Measurements from ENCODE around the gene NPAS2.

- TF ChIP-seq, protein P1, sequence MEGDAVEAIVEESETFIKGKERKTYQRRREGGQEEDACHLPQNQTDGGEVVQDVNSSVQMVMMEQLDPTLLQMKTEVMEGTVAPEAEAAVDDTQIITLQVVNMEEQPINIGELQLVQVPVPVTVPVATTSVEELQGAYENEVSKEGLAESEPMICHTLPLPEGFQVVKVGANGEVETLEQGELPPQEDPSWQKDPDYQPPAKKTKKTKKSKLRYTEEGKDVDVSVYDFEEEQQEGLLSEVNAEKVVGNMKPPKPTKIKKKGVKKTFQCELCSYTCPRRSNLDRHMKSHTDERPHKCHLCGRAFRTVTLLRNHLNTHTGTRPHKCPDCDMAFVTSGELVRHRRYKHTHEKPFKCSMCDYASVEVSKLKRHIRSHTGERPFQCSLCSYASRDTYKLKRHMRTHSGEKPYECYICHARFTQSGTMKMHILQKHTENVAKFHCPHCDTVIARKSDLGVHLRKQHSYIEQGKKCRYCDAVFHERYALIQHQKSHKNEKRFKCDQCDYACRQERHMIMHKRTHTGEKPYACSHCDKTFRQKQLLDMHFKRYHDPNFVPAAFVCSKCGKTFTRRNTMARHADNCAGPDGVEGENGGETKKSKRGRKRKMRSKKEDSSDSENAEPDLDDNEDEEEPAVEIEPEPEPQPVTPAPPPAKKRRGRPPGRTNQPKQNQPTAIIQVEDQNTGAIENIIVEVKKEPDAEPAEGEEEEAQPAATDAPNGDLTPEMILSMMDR (IDR thresholded peaks at IDR 0.05): no peak
- no peak for TF ChIP-seq POLR2A (IDR thresholded peaks at IDR 0.05)
Observed at GRCh38 chr2:100887713-100888495, 68.0 kb downstream of the NPAS2 start.

Data from adrenal gland (tissue), 5 donors.